ENCODE measurements around the gene FAM163B.

DNA sequence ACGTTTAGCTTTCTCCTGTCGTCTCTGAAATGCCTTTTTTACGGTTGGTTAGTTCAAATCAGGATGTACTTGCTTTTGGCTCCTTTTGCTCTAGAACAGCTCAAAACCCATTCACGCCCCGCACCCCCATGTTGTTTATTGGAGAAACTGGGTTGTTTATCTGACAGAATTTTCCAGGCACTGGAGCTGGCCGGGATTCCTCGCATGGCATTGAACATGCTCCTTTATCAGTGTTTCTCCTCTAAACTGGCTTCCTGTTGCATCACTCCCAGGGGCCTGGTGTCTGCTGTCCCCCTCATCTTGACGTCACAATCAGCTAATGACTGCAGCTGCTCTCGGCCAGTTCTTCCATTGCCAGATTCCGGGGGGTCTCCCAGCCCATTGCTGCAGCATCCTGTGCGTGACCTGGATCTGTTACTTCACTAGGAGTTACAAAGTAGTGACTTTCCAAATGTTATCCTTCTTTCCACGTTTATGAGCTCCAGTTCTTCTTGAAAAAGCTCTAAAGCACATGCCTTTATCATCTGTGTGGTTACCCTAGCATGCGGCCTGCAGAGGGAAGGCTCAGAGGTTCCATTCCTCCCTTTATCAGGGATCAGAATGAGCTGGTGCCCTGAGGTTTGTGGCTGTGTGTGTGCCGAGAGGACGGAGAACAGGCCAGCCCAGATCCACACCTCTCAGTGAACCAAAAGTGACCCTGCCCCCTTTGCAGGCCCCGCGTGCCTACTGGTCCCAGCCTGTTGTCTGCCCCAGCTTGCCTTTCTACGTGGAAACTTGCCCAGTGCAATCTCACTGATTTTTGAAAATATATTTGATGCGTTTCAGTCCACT lies 27.5 kb downstream of the FAM163B start:
- TF ChIP-seq HNF4G (IDR thresholded peaks at IDR 0.05): no peak
- TF ChIP-seq, protein P1, sequence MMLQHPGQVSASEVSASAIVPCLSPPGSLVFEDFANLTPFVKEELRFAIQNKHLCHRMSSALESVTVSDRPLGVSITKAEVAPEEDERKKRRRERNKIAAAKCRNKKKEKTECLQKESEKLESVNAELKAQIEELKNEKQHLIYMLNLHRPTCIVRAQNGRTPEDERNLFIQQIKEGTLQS (IDR thresholded peaks at IDR 0.05): no peak
- no peak for TF ChIP-seq HNF4A (conservative IDR thresholded peaks at IDR 0.05)
- TF ChIP-seq, protein P2, sequence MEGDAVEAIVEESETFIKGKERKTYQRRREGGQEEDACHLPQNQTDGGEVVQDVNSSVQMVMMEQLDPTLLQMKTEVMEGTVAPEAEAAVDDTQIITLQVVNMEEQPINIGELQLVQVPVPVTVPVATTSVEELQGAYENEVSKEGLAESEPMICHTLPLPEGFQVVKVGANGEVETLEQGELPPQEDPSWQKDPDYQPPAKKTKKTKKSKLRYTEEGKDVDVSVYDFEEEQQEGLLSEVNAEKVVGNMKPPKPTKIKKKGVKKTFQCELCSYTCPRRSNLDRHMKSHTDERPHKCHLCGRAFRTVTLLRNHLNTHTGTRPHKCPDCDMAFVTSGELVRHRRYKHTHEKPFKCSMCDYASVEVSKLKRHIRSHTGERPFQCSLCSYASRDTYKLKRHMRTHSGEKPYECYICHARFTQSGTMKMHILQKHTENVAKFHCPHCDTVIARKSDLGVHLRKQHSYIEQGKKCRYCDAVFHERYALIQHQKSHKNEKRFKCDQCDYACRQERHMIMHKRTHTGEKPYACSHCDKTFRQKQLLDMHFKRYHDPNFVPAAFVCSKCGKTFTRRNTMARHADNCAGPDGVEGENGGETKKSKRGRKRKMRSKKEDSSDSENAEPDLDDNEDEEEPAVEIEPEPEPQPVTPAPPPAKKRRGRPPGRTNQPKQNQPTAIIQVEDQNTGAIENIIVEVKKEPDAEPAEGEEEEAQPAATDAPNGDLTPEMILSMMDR (IDR thresholded peaks at IDR 0.05; ENCODE audit: low read depth, low read length, missing input control): no peak
- TF ChIP-seq FOXA1 (IDR thresholded peaks at IDR 0.05): no peak
- TF ChIP-seq, protein P3, sequence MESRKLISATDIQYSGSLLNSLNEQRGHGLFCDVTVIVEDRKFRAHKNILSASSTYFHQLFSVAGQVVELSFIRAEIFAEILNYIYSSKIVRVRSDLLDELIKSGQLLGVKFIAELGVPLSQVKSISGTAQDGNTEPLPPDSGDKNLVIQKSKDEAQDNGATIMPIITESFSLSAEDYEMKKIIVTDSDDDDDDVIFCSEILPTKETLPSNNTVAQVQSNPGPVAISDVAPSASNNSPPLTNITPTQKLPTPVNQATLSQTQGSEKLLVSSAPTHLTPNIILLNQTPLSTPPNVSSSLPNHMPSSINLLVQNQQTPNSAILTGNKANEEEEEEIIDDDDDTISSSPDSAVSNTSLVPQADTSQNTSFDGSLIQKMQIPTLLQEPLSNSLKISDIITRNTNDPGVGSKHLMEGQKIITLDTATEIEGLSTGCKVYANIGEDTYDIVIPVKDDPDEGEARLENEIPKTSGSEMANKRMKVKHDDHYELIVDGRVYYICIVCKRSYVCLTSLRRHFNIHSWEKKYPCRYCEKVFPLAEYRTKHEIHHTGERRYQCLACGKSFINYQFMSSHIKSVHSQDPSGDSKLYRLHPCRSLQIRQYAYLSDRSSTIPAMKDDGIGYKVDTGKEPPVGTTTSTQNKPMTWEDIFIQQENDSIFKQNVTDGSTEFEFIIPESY (IDR thresholded peaks at IDR 0.05): no peak
- no peak for TF ChIP-seq EGR1 (IDR thresholded peaks at IDR 0.05; ENCODE audit: low read depth in 2 of 2)

Data from liver (tissue), 3 donors.